Brain microvascular endothelial cell (primary cell): ENCODE data around the gene ACP7.
"Not testable (repeated sequence)": the region's sequence is repeated elsewhere in the genome, so short reads cannot be mapped to it uniquely, and the experiment has no call there.

Experiments
- DNase-seq: peaks from one replicate; pipeline ENCODE4 v3.0.0-alpha.2; 2020
- H3K27ac ChIP-seq: fragments of 250-450 bp; sonication (Bioruptor Pico); 2 replicates; pipeline ENCODE4 v1.5.1; 2020; ENCODE audit warnings: mild to moderate bottlenecking, moderate library complexity
- H3K27me3 ChIP-seq: fragments of 250-450 bp; sonication (Bioruptor Pico); replicated peaks from 2 replicates; pipeline ENCODE4 v1.5.1; 2020; ENCODE audit warnings: mild to moderate bottlenecking
- H3K36me3 ChIP-seq: fragments of 250-450 bp; sonication (Bioruptor Pico); replicated peaks from 2 replicates; pipeline ENCODE4 v1.5.1; 2020; ENCODE audit warnings: mild to moderate bottlenecking
- H3K4me3 ChIP-seq: 2 replicates; pipeline ENCODE4 v1.5.1; 2011; ENCODE audit warnings: low read depth, mild to moderate bottlenecking, control low read depth, low read length, moderate library complexity
- in situ Hi-C: cut with HindIII; loops from 2 replicates; pipeline ENCODE4 v1.10.0; 2017; ENCODE audit warnings: low sequenced_read_pairs, low pct_ligation_motif_present
- TF ChIP-seq, protein P1 (sequence below): IDR thresholded peaks from 2 replicates; pipeline ENCODE4 v1.5.1; 2011; ENCODE audit warnings: low read depth, mild to moderate bottlenecking, moderate library complexity, low read length, control low read depth, inconsistent platforms; ENCODE audit errors: missing control alignments

ACP7 gene

DNA sequence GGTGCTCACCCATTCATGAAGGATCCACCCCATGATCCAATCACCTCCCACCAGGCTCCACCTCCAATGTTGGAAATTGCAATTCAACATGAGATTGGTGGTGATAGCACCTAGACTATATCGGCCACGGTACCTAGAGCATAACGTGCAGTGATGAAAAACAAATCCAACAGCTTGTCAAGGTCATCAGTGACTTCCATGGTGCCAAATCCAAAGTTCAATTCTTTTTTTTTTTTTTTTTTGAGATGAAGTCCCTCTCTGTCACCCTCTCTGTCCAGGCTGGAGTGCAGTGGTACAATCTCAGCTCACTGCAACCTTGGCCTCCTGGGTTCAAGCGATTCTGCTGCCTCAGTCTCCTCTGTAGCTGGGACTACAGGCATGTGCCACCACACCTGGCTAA lies 17.1 kb upstream of the ACP7 start:
- DNase-seq, result no peak
- in situ Hi-C loops, result no loop called here
- Histone ChIP-seq H3K27me3 (no peaks in the 10 kb centered on the region), H3K36me3 (no peaks in the 10 kb centered on the region), H3K27ac (no peak overlapping the region), H3K4me3 (no peak overlapping the region)
- TF ChIP-seq, protein P1, sequence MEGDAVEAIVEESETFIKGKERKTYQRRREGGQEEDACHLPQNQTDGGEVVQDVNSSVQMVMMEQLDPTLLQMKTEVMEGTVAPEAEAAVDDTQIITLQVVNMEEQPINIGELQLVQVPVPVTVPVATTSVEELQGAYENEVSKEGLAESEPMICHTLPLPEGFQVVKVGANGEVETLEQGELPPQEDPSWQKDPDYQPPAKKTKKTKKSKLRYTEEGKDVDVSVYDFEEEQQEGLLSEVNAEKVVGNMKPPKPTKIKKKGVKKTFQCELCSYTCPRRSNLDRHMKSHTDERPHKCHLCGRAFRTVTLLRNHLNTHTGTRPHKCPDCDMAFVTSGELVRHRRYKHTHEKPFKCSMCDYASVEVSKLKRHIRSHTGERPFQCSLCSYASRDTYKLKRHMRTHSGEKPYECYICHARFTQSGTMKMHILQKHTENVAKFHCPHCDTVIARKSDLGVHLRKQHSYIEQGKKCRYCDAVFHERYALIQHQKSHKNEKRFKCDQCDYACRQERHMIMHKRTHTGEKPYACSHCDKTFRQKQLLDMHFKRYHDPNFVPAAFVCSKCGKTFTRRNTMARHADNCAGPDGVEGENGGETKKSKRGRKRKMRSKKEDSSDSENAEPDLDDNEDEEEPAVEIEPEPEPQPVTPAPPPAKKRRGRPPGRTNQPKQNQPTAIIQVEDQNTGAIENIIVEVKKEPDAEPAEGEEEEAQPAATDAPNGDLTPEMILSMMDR, result no peak

DNA sequence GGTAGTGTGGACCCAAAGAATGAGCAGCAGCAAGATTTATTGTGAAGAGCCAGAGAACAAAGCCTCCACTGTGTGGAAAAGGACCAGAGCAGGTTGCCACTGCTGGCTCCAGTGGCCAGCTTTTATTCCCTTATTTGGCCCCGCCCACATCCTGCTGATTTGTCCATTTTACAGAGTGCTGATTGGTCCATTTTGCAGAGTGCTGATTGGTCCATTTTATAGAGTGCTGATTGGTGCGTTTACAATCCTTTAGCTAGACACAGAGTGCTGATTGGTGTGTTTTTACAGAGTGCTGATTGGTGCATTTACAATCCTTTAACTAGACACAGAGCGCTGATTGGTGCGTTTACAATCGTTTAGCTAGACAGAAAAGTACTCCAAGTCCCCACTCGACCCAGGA lies 15.9 kb upstream of the ACP7 start:
- in situ Hi-C loops, H3K4me3 ChIP-seq, H3K27ac ChIP-seq, H3K36me3 ChIP-seq, H3K27me3 ChIP-seq, DNase-seq: not testable (repeated sequence)

DNA sequence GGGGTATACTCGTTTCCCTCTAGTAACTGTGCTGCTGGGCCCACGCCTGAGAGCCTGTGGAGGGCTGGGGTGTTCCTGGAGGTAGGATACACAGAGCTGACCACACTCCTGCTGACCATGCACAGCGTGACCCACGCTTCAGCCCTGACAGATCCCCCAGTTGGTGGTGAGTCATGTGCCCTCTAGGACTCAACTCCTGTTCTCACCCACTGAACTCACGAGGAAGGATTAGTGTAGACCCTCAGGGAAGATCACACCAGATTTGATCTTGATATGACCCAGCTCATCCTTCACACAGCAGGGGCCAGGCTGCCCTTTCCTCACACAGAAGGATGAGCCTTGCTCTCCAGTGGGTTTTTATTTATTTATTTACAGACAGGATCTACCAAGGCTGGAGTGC lies 13.3 kb upstream of the ACP7 start:
- DNase-seq, result peak; percentile 29
- TF ChIP-seq, protein P1, result no peak
- in situ Hi-C loops, result no loop called here

DNA sequence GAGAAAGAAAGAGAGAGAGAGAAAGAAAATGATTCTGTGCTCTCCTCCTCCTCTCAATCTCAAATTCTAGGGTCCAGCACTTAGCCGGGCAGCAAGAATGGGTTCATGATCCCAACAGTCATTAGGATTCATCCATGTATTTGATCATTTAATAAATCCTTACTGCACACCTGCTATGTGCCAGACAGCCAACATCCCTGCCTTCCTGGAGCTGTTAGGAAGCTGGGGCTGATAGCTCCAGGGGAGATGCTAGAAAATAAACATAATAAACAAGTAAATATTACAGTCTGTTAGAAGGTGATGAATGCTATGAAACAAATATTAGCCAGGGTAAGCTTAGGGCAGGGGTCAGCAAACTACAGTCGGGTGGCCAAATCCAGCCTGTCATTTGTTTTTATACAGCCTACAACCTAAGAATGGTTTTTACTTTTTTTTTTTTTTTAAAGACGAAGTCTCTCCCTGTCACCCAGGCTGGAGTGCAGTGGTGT lies 9.9 kb upstream of the ACP7 start:
- Histone ChIP-seq H3K36me3 (no peaks in the 10 kb centered on the region), H3K27me3 (no peaks in the 10 kb centered on the region), H3K4me3 (no peak overlapping the region), H3K27ac (no peak overlapping the region)
- in situ Hi-C loops, result no loop called here
- TF ChIP-seq, protein P1, result no peak
- no peak for DNase-seq

More for the DNA sequence above, 13.3 kb upstream of the ACP7 start:
- Histone ChIP-seq H3K4me3 (no peak overlapping the region), H3K27me3 (no peaks in the 10 kb centered on the region), H3K36me3 (no peaks in the 10 kb centered on the region), H3K27ac (no peak overlapping the region)

DNA sequence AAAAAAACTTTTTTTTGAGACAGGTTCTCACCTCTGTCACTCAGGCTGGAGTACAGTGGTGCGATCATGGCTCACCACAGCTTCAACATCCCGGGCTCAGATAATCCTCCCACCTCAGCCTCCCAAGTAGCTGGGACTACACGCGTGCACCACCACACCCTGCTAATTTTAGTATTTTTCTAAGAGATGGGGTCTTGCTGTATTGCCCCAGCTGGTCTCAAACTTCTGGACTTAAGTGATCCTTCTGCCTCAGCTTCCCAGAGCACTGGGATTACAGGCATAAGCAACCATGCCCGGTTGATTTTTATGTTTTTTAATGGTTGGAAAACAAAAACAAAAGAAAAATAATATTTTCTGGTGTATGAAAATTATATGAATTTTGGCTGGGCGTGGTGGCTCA lies 9.2 kb upstream of the ACP7 start:
- no peaks in the 10 kb centered on the region for H3K36me3 ChIP-seq
- no peak for DNase-seq
- H3K27me3 ChIP-seq, result no peaks in the 10 kb centered on the region
- H3K4me3 ChIP-seq, result no peak overlapping the region
- H3K27ac ChIP-seq, result no peak overlapping the region
- in situ Hi-C loops, result no loop called here
- TF ChIP-seq, protein P1, result no peak

DNA sequence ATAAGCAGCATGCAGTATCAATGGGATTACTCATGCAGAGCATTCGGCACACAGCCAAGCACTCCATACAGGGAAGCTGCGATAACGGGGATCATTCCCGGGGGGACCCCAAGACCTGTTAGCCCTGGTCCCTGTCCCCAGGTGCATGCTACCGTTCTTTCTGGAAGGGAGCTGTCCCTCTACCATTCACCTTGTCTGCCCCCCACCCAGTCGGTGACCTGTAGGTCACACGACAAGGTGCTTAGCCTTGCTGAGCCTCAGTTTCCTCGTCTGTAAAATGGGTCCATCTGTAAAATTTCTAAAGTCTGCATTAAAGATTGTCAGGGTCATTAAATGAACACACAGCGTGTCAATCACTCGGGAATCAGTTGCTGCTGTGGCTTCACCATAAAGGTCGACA lies 6.8 kb upstream of the ACP7 start:
- H3K27me3 ChIP-seq, result no peaks in the 10 kb centered on the region
- no peak for DNase-seq
- in situ Hi-C loops, result no loop called here
- TF ChIP-seq, protein P1, result no peak
- H3K4me3 ChIP-seq, result no peak overlapping the region
- no peak overlapping the region for H3K27ac ChIP-seq
- H3K36me3 ChIP-seq, result no peaks in the 10 kb centered on the region
